Hematopoietic multipotent progenitor cell treated with erythropoietin and hydrocortisone succinate and interleukin-3 and kit ligand, for 4 days (in vitro differentiated cells): ENCODE measurements around the gene SCD5.

Experiments
- DNase-seq: peaks from one replicate; pipeline ENCODE4 v3.0.0-alpha.2; 2015

The SCD5 gene

DNA sequence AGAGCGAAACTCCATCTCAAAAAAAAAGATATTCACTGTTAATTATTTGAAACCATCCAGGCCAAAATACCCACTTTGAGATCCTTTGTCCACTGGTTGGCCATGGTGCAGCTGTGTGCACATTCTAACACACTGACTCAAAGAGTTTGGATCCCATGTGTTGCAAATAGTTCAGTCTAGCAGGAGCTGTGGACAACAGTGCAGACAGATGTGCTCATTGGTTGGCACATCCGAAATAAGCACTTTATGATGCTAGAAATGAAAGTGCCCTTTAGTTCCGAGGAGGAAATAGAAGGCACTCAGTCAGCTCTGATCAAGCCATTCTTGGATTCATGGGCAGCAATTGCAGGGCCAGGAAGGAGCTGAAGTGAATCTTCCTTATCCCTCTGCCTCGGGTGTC lies 173.8 kb downstream of the SCD5 start:
- no peak for DNase-seq

DNA sequence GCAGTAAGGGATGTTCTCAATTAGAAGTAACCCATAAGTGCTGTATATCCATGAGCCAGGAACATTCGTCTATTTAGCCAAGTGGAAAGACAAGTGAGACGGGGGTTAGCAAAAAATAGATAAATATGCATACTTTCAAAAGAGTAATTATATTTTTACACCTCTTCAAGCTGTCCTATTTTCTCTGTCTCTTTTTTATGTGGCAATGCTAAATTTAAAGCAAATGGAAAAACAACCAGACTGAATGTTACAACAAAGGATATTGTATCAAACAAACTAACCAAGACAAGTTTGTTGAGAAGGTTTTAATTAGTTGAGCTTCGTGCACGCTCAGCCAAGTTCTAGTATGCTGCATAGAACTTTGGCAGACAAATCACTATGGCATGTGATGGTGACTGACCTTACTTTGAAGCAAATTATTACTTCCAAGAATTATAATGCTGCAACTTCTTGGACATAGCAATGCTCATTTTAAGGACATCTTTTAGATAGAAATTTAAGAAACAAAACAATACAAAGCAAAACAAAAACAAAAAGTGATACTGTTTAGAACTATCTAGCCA lies 175.4 kb downstream of the SCD5 start:
- no peak for DNase-seq

DNA sequence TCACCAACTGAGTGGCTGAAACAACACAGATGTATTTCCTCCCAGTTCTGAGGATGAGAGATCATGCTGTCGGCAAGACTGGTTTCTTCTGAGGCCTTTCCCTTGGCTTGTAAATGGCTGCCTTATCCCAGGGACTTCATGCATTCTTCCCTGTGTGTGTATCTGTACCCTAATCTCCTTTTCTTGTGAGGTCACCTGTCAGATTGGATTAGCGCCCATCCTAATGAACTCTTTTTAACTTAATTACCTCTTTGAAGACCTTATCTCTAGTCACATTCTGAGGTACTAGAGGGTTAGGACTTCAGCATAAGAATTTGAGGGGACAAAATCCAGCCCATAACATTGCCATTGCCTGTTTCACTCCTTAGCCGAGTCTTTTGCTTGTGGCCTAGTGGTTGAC lies 177.3 kb downstream of the SCD5 start:
- no peak for DNase-seq

DNA sequence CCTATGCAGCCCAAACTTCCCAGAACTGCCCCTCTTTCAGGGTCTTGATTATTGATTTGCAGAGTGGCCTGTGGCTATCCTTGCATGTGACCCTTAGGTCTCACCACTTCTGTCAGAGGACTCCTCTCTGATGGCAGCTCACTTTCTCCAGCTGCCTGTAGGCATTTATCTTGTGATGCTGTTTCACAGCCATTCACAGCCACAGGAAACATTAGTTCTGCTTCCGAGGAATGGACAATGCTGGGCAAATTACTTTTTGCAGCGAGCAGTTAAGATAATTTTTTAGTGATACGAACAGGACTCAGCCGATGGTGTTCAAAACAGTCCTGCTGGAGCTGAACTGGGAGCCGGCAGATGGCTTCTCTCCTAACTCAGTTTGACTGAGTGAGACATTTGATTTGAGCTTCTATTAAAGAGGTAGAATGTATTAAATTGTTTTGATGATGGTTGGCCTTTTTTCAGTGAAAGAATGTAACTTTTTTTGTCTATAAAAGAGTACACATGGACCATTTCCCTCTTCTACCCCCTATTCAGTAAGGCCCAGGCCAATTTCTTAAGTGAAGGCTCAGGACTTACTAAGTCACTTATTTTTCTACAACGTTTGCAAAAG lies 178.4 kb downstream of the SCD5 start:
- DNase-seq: no peak

DNA sequence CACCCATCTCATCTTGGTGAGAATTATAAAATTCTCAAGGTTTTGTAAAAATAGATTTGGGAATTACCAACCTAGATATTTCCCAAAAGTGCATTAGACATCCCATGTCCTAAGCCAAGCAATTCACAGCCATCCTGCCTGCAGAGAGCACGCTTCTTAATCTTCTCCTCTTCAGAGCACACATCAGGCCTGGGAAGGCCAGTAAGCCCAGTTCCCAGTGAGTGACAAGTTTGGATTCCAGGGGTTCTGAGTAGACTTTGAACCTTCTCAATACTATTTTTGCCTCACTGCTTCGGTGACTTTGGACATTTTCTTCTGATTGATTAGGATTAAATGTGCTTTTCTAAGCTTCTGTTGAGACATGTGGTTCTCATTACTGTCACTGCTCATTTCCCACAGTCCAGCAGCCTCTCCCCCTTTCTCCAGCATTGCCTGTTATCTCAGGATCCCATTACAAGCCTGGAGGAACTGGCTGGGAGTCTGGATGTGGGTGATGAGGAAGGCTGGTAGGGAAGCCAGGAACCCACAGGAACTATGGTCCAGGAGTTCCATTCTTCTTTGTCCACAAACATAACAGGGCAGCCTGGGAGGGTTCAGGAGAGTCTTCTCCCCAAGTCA lies 180.4 kb downstream of the SCD5 start:
- DNase-seq: no peak

DNA sequence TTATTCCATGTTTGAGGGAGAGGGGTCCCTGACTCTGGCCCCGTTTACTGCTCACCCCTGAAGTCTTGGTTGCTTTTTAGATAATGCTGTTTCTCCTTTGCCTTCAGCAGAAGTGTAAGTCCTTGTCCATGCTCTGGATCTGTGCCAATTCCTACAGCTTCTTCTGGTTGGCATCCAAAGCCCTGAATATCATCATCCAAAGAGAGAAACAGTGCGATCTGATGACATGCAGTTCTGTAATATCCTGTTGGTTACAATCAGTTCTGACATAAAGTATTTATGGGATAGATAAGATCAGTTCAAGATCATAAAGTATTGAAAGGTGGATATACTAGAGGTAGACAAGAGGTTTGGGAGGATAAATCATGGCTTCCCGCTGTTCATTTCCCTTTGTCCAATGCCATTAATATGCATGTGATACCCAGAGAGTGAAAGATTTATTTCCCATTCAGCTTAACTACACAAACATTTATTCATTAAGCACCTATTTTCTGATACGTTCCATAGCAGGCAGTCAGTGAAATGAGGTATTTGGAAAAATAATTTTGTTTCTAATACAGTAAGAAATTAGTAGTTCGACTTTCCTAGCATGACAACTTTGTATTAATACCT lies 183.7 kb downstream of the SCD5 start:
- peak; percentile 7 for DNase-seq

DNA sequence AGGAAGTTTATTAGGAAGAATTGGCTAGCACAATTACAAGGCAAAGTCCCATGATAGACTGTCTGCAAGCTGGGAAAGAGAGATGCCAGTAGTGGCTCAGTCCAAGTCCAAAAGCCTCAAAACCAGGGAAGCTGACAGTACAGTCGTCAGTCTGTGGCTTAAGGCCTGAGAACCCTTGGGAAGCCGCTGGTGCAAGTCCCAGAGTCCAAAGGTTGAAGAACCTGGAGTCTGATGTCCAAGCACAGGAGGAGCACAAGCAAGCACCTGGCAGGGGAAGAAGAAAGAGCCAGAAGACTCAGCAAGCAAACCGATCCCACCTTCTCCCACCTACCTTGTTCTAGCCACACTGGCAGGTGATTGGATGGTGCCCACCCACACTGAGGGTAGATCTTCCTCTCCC lies 185.5 kb downstream of the SCD5 start:
- DNase-seq: no peak

DNA sequence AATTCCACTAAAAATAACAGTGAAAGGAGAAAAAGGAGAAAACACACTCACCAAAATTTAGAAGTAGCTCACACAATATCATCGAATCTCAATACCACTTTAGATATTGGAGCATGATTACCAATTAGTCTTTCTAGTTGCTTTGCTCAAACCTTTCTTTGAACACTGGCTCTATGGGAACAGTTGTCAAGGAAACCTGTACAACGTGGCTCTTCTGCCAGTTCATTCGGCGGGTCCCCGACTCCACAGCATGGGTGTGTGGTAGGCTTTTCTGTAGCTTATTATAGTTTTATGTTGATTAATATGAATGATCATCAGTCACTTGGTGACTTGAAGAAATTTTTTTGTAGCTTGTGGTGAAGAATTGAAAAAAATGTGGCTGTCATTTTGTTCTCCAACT lies 186.6 kb downstream of the SCD5 start:
- DNase-seq: no peak

DNA sequence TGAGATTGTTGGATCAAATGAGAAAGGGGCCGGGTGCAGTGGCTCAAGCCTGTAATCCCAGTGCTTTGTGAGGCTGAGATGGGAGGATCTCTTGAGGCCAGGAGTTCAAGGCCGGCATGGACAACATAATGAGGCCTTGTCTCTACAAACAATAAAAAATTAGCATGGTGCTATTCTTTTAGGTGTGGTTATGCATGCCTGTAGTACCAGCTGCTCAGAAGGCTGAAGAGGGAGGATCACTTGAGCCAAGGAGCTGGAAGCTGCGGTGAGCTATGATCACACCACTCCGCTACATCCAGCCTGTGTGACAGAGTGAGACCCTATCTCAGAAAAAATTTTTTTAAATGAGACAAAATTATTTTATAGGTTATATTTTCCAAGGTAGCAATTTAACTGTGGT lies 187.1 kb downstream of the SCD5 start:
- no peak for DNase-seq

DNA sequence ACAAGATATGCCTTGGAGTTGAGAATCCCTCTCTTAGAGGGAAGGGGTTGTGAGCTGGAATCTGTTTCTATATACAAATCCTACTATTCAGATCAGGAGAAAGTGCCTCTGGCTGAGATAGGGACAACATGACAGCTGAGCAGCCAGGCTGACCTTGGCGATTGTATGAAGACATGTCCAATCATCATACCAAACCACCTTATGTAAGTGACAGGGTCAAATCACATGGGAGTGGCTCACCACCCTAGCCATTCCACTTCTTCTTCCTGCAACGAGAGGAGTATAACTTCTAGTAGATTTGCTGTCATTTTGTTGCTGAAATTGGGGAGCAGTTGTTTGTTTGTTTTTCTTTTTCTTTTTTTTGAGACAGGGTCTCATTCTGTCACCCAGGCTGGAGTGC lies 188.6 kb downstream of the SCD5 start:
- no peak for DNase-seq

DNA sequence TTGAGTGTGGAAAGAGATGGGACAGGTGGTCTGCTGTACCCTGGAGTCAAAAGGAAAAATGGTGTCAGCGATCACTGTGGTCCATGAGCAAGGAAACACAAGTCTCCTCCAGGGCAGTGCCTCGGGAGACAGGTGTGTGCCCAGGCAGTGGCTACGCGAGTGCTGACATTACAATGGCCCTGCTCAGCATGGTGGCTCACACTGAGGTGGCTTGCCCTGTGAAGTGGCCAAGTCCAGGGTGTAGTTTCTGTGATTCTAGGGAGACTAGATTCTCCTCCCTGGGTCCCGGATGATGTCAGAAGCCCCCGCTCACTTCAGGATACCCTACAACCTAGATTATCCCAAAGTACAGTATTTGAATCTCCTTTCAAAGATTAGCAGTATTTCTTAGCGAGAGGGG lies 192.0 kb downstream of the SCD5 start:
- no peak for DNase-seq

DNA sequence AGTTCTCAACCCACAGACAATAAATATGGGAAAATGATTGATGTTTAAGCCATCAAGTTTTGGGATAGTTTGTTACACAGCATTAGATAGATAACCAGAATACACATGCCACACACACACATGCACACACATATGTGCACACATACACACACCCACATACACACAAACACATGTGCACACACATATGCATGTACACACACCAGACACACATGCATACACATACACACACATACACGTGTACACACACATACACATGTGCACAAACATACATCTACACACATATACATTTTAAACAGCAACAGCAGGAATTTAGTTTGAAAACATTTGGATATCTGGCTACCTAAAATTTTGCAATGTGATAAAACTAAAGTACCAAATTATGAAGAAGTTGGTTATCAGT lies 194.1 kb downstream of the SCD5 start:
- DNase-seq: no peak

DNA sequence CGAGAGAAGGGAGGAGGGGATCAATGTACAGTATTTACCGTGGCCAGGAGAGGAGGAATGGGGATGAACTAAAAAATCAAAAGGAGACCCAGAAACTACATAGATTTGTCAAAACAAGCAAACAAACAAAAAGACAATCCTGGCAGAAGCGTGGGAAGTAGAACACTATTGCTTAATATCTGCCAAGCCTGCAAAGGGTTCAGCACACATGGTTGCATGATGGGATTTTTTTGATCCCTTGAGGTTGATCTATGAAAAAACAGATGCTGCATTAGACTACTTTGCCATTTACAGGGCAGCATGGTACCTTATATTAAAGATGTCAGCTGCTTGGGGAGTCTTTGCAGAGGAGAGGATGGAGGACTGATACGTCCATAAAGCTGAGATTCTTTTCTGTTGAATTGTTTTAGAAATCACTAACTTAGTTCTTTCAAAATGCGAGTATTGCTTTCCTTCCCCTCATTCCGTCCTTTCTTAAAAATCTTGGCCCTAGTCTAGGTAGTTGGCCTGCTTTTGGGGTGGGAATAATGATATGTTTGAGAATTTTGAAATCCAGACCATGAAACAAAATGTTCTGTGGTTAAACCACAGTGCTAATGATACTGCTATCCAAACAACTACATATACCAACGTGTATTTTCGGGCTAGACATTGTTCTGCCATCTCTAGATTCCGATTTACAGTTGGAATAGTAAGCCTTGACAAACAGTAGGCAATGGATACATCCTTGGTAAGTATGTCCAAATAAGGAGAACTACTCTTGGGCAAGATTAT lies 197.2 kb downstream of the SCD5 start:
- no peak for DNase-seq

DNA sequence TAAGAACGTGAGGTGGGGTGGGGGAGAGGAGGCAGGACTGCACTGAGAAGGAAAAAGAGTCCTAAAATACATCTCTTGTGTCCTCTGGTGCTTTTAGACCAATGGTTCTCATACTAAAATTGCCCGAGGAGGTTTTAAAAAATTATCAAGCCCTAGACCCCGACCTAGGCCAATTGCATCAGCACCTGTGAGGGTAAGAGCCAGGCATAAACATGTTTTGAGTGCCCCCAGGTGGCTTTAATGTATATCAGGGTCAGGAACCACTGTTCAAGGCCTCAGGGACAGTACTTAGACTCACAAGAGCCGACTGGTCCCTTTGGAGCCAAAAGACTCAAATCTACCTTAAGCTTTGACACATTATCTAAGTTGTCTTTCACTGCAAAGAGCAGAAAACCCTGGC lies 199.3 kb downstream of the SCD5 start:
- DNase-seq: peak; percentile 52

DNA sequence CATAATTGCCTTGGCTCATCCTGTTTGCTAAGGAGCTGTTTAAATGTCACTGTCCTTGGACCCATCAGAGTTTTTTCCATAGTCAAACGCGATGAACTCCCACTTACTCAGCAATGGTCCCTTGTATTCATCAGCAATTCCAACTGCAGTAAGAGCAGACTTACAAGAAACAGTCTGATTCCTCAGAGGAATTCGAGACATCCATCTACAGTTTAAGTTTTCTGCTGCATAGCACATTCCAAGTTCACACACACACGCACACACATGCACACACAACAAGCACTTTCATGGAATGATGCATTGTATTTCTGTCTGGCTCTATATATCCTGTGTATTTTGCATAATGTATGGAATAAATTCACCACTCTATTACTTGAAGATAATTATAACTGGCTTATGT lies 204.1 kb downstream of the SCD5 start:
- no peak for DNase-seq

DNA sequence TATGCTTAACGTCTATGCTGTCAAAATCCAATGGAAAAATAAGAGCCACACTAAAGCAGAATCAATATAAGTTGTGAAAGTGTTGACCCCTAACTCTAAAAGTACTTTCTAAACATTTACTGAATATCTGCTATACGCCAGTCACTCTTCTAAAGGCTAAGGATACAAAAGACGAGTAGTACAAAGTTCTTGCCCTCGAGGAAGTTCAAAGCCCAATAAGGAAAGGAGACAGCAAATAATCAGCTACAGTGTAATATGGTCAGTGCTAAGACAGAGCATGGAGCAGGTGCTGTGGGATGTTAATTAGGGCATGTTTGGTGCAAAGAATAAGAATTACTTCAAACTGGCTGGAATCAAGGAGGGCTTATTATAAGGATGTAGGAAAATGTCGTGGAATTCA lies 205.2 kb downstream of the SCD5 start:
- no peak for DNase-seq

DNA sequence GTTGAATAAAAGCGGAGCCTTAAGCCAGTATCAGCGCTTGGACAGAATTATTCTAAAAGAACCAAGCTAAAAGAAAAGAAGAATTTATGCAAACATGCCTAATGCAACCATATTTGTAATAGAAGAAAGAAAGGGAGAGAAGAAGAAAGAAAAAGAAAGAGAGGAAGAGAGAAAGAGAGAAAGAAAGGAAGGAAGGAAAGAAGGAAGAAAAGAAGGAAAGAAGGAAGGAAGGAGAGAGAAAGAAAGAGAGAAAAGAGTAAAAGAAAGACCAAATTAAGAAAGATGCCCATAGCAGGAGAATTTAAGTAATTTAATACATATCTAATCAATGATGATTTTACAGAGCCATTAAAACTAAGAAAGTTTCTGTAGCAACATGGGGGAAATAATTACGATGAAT lies 206.0 kb downstream of the SCD5 start:
- no peak for DNase-seq

DNA sequence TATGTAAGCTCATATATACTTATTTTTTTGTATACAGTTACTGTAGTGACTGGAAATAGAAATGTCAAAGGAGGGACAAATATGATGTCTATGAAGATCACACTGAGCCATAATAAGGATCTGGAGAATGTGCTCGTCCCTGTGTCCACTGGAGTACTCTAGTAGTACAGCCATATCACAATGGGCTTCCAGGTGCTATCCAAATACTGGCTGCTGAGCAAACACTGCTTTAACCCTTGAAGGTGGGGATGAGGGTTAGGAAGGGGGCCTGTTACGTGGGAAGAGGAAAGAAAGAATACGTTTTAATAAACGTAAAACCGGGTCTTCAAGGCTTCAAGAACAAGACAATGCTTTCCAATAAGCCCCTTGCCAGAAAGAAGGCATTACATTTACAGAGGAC lies 207.0 kb downstream of the SCD5 start:
- no peak for DNase-seq

DNA sequence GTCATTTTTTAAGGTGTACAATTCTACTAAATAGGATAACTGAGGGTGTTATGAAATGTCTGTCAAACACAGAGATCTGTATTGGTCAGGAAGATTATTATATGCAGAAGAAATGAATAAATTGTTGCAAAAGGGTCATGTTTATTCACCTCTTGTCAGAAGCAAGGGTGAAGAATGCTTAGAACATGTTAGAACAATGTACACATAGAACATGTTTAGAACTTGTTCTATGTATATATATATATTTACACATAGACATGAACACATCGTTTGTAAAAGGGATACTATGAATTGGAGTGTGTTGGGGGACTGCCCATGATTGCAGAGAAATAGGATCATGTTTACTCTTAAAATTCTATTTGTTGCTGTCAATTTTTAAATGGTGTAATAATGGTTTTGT lies 208.8 kb downstream of the SCD5 start:
- no peak for DNase-seq

DNA sequence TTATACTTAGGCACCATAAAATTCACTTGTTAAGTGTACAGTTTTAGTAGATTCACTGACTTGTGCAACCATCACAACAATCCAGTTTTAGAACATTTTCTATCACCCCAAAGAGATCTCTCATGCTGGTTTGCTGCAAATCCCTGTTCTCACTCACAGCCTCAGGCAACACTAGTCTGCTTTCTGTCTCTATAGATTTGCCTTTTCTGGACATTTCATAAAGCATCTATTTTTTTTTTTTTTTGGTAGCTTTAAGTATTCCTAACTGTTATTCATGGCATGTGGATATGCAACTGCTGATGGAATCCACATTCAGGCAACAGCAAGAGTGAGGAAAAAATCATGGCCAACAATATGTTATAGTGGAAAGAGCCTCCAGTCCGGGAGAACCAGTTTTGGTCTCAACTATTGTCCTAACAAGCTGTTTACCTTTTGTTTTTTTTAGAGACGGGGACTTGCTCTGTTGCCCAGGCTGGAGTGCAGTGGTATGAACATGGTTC lies 209.8 kb downstream of the SCD5 start:
- no peak for DNase-seq

DNA sequence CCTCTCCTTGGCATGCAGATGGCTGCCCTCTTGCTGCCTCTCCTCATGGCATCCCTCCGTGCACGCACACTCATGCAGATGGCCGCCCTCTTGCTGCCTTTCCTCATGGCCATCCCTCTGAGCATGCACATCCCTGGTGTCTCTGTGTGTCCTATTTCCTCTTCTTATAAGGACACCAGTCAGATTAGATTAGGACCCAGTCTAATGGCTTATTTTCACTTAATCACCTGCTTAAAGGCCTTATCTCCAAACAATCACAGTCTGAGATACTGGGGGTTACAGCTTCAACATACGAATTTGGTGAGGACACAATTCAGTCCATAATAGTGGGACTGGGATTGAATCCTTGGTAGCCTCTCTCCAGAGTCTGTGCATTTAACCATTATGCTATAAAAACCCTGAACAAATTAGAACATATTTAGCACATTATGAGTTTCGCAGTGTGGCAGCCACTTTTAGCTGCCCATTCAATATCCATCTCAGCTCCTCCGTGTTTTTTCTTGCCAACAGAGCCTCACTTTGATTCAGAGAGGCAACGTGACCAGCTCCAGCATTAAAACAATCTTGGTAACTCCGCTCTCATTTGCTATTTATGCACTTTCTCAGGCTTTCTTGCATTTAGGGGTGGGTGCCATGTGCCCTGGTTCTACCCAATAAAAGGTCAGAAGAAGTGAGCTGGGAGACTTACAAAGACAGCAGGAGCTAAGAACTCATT lies 210.6 kb downstream of the SCD5 start:
- DNase-seq: no peak

DNA sequence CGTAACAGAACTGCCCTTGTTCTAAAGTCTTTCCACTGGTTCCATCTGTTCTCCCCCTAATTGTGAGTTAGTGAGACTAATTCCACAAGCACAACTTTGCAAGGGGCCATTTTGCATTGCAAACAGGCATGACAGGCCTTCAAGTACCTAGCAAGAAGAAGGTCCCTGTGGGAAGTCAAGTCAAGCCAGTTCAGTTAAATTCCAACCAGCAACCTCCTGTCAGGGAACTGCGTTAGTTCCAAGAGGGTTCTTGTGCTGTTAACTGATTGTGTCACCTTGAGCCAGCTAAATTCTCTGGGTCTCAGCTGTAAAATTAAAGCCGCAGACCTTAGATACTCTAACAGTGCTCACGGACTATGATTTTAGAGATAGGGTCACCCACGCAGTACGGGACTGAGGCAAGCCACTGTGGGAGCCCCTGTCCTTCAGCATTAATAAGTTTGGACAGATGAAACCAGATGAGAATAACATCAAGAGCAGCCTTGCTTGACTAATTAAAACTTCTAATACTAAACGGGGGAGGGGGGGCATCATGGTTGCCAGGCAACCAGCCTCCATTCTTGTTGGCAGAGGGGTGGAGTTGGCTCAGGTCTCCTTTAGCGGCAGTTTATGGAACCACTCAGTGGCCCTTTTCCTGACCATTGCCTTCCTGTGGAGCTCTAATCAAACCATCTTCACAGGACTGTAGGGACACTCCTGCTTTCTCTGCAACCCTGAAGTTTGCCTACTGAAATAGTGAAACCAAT lies 212.7 kb downstream of the SCD5 start:
- peak; percentile 39 for DNase-seq
